GM21576 (cell line): ENCODE measurements around the gene IL32.

Experiments
- ATAC-seq: cut with Tn5 transposase; IDR thresholded peaks from one replicate; pipeline ENCODE4 v1.9.1; 2021; ENCODE audit warnings: mild to moderate bottlenecking, moderate library complexity; ENCODE audit not compliant: unreplicated experiment

IL32 gene

GRCh38 chr16:3027983-3028715 lies 37.3 kb upstream of the IL32 start:
- ATAC-seq = no peak

DNA sequence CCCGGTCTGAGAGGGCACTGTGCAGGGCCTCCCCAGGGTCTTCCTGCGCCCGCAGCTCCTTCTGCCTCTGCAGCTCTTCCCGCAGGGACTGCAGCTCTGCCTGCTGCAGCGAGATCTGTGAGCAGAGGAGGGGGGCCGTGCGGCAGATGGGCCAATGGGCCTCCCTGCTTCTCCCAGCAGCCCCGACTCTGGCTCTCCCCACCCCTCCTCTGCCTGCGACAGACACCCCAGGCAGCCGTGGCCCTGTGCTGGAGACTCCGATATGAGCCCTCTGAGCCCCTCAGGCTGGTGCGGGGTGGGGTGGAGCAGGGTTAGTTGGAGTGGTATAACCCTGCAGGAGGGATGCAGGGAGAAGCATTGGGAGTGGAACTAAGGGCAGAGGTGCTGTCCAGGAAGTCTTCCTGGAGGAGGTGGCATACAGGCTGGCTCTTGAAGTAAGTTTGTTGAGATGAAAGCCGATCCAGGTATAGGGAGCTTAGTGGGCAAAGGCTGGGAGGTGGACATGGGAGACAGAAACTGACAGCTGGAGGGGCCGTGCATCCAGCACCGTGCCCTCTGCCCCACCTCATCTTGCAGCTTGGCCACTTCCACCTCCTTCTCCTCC lies 36.6 kb upstream of the IL32 start:
- no peak for ATAC-seq

DNA sequence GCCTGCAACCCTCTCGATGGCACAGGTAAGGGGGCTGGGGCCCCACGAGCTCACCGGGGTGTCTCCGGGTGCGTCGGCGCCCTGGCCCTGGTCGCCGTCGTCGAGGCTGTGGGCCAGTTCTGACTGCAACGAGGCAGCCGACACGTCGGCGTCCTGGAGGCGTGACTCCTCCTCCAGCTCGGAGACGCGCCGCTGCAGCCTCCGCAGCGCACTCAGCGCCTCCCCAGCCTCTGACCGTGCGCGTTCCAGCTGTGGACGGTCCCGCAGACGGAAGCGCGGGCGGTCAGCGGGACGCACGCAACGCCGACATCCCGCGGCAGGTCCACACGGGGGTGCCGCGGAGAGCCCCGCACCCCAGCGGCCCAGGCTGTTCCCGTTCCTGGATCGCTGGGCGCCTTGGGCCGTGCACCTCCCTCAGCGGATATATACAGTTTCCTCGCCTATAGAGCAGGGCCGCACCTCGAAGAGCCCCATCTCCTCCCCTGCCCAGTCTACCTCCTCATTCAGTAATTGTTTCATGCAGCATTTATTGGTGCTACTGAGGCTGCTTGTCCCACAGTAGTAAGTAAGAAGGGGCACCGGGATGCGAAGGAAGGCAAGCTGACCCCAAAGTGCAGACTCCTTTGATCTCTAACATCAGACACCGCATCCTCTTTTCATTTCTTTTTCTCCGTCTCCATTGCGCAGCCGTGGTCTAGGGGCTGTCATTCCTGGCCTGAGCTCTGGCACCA lies 35.8 kb upstream of the IL32 start:
- no peak for ATAC-seq

DNA sequence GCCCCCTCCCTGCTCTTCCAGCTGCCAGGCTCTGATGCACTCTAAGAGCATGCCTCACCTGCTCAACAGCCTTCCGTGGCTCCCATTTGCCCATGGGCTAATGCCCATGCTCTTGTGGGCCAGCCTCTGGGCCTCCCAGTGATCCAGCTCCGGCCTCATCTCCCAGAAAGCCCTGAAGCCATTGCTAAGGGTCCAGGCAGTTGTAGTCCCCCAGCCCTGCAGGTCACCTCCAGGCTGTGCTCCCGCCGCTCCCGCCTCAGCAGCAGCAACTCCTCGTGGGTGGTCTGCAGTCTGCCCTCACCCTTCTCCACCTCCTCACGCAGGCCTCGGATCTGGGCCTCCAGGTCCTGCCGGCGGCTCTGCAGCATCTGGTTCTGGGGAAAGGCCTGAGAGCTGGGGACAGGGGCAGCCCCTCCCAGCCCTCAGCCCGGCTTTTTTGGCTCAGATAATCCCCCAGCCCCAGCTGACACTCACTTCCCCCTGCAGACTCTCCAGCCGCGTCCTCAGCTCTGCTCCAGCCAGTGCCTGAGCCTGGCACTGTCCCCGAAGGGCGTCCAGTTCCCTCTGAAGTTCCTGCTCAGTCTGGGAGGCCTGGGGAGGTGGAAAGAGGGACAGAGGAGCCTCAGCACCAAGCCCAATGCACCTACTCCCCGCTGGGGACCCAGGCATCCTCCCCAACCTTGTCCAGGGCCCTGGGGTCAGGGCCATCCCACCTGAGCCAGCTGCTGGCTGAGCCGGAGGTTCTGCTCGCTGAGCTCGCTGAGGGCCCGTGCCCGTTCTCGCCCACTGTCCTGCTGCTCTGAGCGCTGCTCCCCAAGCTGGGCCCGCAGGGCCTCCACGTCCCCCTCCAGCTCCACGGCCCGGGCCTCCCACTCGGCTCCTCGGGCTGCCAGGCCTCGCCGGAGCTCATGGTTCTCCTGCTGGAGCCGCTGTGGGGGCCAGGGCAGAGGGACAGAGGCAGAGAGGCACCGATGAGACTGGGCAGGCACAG lies 34.9 kb upstream of the IL32 start:
- ATAC-seq = no peak

GRCh38 chr16:3032624-3033023 lies 32.8 kb upstream of the IL32 start:
- no peak for ATAC-seq

DNA sequence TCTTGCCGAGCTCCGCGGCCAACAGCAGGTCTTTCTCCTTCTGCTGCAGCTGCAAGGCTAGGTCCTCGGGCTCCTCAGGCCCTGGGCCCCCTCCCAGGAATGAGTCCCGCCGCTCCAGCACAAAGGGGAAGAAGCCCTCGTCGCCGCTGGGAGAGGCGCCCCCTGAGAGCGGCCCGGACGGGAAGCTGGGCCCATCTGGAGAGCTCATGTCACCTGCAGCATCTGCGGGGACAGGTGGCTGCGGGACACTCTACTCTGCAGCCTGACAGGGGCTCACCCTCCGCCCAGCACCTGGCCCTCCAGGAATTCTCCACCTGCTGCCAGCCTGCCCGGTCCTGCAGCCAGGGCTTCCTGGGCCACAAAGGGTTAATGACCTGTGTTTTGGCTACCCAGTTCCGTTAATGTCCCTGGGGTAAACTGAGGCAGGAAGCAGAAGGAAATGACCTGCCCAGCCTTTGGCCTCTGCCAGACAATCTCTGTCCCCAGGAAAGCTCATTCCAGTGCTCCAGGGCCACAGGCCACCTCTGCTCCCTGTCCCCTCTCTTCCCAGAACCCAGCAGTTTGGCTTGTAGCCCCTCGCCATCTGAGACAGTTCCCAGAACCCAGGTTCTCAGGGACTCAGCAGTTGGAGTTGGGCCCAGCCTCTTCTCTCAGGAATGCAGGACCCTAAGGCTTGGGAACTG lies 30.0 kb upstream of the IL32 start:
- ATAC-seq = no peak

DNA sequence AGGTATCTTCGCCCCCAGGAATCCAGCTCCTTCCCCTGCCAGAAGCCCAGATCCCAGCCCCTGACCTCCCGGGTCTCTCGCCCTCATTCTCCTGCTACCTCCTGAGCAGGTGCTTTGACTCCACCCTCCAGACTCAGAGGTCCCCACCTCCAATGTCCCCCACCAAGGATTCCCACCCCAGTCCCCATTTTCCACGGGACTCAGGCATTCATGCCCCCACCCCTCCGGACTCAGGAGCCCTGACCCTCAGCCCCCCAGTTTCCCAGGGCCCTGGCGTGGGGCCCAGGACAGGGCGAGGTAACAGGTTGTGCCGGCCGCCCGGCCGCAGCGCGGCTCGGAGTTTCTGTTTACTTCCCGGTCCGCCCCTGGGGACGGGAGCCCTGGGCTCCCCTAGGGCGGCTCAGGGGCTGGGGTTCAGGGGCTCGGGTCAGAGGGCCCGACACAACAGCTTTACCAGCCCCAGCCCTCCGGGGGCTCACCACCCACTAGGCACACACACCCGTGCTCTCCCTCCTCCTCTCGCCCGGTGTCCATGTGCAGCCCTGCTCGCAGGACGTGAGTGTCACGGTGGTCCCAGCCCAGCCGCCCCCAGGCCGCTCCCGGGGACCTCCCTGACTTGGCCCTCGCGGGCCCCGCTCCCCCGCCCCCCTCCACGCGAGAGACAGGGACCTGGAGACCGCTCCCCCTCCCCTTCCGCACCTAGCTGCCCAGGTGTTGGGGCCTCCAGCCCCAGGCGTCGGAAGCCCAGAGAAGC lies 29.3 kb upstream of the IL32 start:
- ATAC-seq = no peak

GRCh38 chr16:3036726-3037315 lies 28.6 kb upstream of the IL32 start, which contains the start of gene BICDL2:
Gene BICDL2 (minus strand): TSS chr16:3036944. CDS start chr16:3035496, 1,448 bp downstream.
- ATAC-seq = no peak

DNA sequence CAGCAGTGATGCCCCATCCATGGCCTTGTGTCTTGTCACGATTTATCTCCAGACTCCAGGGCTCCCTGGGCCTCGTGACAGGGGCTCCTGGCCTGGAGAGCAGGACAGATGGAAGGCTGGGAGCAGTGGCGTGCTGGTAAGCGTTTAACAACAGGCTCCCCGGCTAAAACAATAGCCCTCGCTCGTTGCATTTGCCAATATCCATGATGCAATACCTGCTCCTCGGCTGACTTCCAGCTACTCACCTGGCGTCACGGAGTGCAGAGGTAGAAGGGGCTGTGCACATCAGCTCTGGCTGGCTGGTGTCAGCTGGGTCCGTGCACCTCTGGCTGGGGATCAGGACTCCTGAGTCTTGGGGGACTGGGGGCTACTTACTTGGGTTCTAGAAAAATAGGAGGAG lies 27.2 kb upstream of the IL32 start:
- ATAC-seq = no peak

DNA sequence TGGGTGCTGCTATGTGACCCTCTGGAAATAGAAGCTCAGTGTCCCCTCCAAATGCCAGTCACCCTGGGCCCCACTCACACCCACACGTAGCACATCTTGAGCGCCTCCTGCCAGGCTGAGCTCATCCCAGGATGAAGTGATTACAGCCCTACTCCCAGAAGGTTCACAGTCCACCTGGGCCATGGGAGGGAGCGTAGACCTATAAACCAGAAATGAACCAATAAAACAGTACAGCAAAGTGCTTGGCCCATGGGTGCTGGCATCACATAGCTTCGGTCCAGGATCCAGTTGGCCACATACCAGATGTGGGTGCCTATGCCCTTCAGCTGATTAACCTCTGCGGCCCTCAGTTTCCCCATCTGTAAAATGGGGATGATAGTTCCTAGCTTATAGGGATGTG lies 26.5 kb upstream of the IL32 start:
- ATAC-seq = no peak

- ATAC-seq = no peak
Observed at GRCh38 chr16:3042376-3042775, 23.1 kb upstream of the IL32 start.

DNA sequence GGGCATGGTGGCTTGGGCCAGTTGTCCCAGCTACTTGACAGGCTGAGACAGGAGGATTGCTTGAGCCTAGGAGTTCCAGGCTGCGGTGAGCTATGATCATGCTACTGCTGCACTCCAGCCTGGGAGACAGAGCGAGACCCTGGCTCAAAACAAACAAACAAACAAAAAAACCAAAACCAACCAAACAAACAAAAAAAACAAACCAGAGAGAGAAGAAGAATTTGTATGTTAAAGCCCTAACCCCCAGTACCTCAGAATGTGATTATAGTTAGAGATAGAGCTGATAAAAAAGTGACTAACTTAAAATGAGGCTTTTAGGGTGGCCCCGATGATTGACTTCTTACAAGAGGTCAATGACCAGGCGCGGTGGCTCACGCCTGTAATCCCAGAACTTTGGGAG lies 20.7 kb upstream of the IL32 start:
- ATAC-seq = no peak

- ATAC-seq = no peak
Observed at GRCh38 chr16:3045758-3046640, 19.4 kb upstream of the IL32 start, which contains the start of gene MMP25. Gene MMP25 (plus strand): TSS chr16:3046561. CDS start chr16:3046918, 357 bp downstream.

DNA sequence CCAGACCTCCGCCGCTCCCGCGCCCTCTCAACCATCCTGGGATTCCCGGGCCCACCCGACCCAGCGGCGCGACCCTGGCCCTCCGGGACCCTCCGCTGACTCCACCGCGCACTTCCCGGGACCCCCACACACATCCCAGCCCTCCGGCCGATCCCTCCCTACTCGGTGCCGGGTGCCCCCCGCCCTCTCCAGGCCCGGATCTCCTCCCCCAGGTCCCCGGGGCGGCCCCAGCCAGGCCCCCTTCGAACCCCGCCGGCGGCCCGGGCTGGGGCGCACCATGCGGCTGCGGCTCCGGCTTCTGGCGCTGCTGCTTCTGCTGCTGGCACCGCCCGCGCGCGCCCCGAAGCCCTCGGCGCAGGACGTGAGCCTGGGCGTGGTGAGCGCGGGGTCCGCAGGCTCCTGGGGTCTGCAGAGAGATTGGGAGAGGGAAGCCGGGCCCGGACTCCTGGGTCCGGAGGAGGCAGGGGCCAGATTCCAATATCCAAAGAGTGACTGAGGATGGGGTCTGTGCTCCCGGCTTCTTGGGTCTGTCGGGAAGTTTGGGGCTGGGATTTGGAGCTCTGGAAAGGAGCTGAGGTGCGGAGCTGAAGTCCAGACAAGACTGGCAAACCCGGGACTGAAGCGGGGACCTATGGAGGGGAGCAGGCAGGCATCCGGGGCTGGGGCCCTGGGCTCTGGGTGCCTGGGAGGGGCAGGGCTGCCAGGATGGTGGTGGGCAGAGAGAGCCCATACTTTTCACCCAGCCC lies 18.6 kb upstream of the IL32 start:
- no peak for ATAC-seq

GRCh38 chr16:3047387-3047720 lies 18.1 kb upstream of the IL32 start:
- no peak for ATAC-seq

DNA sequence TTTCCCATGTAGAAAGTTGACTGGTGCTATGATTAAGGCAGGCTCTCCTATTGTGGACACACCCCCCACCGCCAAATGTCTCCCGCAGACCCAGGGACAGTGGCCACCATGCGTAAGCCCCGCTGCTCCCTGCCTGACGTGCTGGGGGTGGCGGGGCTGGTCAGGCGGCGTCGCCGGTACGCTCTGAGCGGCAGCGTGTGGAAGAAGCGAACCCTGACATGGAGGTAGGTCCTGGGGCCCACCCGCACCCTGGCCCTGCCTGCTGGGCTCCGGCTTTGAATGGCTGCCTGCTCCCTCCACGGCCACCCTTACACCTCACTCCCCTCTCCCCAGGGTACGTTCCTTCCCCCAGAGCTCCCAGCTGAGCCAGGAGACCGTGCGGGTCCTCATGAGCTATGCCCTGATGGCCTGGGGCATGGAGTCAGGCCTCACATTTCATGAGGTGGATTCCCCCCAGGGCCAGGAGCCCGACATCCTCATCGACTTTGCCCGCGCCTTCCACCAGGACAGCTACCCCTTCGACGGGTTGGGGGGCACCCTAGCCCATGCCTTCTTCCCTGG lies 15.4 kb upstream of the IL32 start:
- ATAC-seq = no peak

- ATAC-seq = no peak
Observed at GRCh38 chr16:3050487-3050886, 15.0 kb upstream of the IL32 start.
